Fibroblast of skin of right biceps (primary cell): ENCODE results near the gene ARHGAP26.

Experiments used
- DNase-seq: peaks from one replicate; pipeline ENCODE4 v3.0.0-alpha.2; 2013

The ARHGAP26 gene

DNA sequence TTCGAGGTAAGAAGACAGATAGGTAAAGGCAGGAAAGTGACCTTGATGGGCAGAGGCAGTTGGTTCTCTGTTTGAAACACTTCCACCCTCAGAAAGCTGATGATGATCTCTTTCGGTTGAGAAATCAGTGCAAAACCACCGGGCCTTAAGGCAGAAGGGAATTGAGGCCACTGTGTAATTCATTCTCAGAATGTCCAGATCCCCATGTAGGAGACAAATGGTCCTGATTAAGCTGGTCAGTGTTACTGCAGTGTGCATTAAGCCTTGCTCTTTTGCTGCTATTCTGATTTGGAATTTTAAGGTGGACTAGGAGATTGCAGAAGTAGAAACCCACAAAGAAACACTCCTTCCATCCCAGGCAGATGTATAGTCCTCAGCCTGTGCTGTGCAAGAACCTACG, 255.2 kb downstream of the ARHGAP26 start:
- no peak for DNase-seq

GRCh38 chr5:143025971-143026370, 255.8 kb downstream of the ARHGAP26 start:
- DNase-seq = no peak

GRCh38 chr5:143026380-143026779, 256.2 kb downstream of the ARHGAP26 start:
- no peak for DNase-seq

- no peak for DNase-seq
Measured at GRCh38 chr5:143029293-143029692, 259.1 kb downstream of the ARHGAP26 start.

GRCh38 chr5:143030349-143030748, 260.2 kb downstream of the ARHGAP26 start:
- no peak for DNase-seq

DNA sequence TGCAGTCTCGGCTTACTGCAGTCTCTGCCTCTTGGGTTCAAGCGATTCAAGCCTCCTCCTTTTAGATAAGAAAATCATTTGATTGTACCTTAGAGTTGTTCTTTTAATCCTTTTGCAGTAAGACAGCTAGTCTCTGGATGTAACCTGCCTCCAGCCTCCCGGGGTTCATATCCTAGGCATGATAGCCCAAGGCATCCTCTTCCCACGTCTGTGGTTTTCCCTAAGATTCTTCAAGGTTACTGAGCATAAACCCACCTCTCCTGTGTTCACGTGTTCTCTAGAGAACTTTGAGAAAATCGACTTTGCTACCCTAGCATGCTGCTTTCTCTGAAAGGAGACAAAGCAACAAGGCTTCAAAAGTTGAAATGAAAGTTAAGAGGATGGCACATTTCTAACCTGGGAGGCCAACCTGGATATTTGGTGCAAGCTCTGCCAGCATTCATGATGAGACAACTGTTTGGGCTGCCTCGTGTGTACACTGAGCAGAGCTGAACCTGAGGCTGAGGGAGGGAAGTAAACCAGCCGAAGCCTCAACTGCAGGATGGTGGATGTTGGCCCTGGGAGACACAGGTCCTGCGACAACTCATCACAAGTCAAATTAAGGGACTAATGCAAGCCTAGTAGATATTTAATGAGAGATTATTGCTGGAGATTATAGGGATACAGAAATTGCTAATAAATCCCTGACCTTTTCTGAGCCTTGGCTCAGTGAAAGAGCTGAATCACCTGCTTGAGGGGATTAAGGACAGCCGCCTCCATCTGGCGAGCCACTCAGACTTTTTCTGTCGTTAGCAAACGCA, 261.8 kb downstream of the ARHGAP26 start:
- no peak for DNase-seq

GRCh38 chr5:143032581-143032836, 262.3 kb downstream of the ARHGAP26 start:
- DNase-seq = no peak

GRCh38 chr5:143033535-143034250, 263.5 kb downstream of the ARHGAP26 start:
- peak; percentile 94 for DNase-seq

DNA sequence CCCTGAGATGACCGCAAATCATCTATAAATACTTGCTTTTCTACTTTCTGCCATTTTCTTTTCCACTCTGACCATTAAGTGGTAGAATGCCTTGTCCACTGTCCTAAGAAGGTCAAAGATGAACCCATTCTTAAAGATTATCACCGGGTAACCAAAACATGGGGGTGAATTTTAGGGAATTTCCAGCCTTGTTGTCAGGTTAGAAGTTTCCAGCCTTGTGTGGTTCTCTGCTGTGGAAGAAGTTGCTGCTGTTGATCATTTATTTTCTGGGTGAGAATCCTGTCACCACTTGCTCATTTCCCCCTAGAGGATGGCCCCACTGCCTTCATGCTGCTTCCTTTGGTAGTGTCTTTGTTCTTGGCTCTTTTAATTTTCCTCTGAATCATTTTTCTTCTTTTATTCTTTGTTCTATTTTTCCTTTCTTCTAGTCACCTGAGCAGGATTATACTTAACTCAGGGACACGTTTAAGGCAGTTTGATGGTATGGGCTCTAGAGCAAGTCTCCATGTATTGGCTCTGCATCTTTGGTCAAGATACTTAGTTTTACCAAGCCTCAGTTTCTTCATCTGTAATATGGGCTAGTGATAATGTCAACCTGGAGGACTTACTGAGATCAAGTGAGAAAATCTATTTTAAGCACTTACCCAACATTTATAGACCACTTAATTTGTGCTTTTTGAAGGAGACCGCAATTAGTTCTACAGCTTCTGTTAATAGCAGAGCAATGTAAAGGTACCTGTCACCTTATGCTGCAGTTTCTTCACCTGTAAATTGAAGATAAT, 266.2 kb downstream of the ARHGAP26 start:
- no peak for DNase-seq

DNA sequence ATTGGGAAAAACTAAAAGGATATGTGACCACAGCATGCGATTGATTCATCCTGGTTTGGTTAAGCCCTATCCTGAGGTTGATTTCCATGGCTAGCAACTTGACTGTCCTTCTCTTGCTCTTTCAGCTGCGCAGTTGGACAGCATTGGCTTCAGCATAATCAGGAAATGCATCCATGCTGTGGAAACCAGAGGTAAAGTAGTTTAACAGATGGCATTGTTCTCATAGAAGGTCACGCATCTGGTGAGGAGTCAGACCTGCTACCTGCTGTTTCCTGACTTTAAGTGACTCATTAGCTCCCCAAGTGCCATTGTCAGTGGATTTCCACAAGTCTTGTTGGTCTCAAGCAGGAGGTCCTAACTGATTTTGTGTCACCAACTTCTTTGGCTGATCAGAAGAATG, 266.9 kb downstream of the ARHGAP26 start:
- DNase-seq = no peak

DNA sequence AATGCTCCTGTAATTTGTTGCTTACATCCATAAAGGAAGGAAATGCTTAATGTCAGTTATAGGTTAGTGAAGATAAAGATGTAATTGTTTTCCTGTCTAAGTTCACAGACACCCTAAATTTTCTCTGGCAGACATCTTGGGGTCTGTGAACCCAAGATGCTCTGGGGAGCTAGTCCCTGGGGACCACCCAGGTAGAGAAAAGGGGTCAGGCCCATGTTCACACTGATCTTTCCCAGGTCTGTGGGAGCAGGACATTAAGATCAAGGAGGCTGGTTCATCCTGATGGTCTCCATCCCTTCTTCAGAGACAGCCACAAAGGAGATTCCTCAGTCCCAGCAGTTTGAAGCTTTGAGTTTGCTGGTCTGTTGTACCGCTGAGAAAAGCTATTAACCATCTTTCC, 267.5 kb downstream of the ARHGAP26 start:
- DNase-seq = no peak

DNA sequence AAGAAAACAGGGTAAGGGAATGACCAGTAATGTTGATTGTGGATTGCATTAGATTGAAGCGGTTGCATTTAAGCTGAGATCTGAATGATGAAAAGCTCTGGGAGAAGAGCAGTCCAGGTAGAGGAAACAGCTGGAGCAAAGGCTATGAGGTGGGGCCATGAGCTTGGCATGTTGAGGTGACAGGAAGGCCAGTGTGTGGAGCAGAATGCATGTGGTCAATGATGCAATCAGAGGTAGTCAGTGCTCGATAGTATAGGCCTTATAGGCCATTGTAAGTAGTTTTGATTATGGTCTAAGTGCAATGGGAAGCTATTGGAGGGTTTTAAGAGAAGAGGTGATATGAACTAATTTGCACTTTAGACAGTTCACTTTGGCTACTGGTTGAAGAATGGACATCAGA, 270.4 kb downstream of the ARHGAP26 start:
- no peak for DNase-seq

GRCh38 chr5:143041461-143041860, 271.3 kb downstream of the ARHGAP26 start:
- no peak for DNase-seq

- peak; percentile 43 for DNase-seq
Measured at GRCh38 chr5:143041972-143042770, 272.0 kb downstream of the ARHGAP26 start.

GRCh38 chr5:143044265-143044664, 274.1 kb downstream of the ARHGAP26 start:
- no peak for DNase-seq

DNA sequence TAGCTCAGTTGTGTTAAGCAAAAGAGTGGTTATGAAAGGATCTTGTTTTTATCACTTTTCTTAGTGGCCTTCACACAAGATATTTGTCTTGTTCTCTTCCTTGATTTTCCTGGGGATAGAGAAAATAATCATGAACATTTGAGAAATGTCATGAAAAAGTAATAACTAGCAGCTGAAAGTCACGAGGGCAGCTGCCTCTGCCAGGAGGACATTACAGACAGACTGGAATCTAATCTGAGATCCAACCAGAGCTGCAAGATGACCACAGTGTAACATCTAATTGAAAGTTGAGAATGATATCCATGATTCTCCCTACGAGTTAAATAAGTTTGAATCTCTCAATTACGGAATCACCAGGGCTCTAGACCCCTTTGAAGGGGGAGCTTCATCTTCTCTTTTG, 274.9 kb downstream of the ARHGAP26 start:
- no peak for DNase-seq

- DNase-seq = no peak
Measured at GRCh38 chr5:143046314-143046713, 276.1 kb downstream of the ARHGAP26 start.

DNA sequence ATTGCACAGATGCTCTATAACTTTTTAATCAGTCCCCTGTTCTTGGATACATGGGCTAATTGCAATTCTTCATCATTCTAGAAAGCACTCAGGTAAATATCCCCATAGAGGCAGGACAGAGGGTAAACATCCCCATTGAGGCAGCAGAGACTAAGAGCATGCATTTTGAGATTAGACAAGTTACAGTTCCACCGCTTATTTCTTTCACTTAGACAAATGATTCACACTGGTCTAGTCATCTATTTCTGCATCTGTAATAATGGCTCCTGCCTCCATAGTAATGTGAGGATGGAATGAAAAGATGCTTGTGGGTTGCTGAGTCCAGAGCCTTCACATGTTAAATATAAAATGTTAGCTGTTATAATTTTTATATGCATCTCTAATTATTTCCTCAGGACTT, 276.9 kb downstream of the ARHGAP26 start:
- DNase-seq = no peak

- DNase-seq = no peak
Measured at GRCh38 chr5:143050183-143050582, 280.0 kb downstream of the ARHGAP26 start.

DNA sequence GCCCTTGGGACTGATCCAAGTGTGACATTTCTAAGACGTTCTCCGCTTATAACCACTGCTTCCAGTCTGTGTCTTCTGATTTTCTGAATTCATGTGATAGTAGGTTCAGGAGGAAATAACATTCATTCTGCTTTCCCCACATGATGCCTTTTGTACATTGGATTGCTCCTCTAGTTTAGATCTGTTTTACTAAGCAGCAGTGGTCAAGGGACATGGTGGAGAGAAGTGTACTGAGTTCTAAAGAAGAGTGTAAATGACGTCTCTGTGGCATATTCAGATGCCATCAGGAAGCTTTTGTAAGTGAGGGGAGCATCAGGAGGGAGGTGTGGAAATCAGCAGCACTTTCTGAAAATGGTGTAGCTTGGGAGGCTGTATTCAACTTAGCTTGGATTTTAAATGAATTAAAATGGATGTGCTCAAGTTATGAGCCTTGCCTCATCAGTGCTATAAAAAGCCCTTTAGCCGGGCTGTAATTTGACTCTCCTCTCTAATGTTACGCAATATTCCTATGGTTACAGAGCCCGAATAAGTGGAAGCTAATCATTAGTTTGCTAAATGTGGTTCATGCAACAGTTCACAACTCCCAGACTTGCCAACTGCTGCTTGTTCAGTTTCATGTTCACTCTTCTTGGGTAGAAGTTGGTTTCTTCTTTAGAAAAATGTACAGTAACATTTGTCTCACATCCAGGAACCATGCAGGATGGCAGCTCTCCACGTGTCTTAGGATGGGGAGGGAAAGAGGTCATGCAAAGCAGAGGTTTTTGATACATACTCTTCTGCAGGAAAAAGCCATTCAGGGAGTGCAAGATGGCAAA, 281.3 kb downstream of the ARHGAP26 start:
- peak; percentile 89 for DNase-seq

DNA sequence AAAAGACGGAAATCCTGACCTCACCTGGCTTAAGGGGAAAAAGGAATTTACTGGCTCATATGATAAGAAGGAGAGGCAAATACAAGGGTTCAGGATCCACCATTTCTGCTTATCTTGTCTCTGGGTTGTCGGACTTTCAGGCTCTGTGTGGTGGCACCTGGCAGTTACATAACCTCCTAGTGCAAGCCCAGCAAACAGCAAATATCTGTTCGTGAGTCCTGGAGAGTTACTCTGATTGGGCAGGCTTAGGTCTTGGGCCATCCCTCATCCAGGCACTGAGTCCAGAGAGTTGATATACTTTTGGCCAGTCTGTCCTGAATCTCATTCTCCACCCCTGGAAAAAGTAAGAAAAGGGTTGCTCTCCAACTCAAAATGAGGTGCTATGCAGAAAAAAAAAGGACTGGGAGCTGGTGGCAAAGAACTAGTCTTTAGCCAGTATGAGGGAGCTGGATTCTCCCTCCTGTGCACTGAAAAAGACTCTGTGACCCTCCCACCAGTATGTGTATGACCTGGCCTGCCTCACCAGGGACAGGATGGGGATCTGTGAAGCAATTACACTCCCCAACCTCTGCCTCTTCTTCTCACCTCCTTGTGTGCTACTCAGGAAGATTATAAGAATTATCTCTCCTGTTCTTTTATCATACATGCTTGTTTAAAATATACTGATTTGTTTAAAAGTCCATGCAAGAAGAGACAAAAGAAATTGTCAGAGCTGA, 282.9 kb downstream of the ARHGAP26 start:
- DNase-seq = no peak

DNA sequence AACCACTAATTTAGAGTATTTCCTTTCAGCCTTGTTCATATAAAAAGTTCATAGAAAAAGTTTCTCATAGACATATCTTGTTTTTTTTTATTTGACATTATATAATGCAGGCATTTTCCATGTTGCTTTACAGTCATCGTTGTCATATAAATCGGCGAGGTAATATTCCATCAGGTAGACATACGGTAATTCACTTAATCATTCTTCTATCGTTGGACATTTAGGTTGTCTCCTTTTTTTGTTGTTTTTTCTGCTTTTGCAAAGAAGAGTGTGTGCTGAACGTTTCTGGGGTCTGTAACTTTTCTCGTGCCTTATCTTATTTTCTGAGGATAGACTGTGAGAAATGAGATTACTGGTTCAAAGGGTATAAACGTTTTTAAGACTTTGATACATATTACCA, 283.6 kb downstream of the ARHGAP26 start:
- DNase-seq = no peak
